ENCODE measurements around the gene FAM184A.
"Not testable (repeated sequence)": the region's sequence is repeated elsewhere in the genome, so short reads cannot be mapped to it uniquely, and the experiment has no call there.

Gene FAM184A

GRCh38 chr6:119020597-119021561 lies 57.6 kb downstream of the FAM184A start:
- no peak for DNase-seq (ENCODE audit: low read depth)

GRCh38 chr6:119015165-119015564 lies 63.3 kb downstream of the FAM184A start:
- not testable (repeated sequence) for DNase-seq (ENCODE audit: low read depth)

- no peak for DNase-seq (ENCODE audit: low read depth)
These were observed 65.9 kb downstream of the FAM184A start for GRCh38 chr6:119012521-119012920.

GRCh38 chr6:119009266-119009665 lies 69.2 kb downstream of the FAM184A start:
- DNase-seq (ENCODE audit: low read depth): not testable (repeated sequence)

- DNase-seq (ENCODE audit: low read depth): no peak
These were observed 71.5 kb downstream of the FAM184A start for GRCh38 chr6:119006974-119007373.

GRCh38 chr6:119002069-119002468 lies 76.4 kb downstream of the FAM184A start:
- no peak for DNase-seq (ENCODE audit: low read depth)

GRCh38 chr6:118999494-119000040 lies 78.9 kb downstream of the FAM184A start:
- no peak for DNase-seq (ENCODE audit: low read depth)

GRCh38 chr6:118997426-118997825 lies 81.0 kb downstream of the FAM184A start:
- not testable (repeated sequence) for DNase-seq (ENCODE audit: low read depth)

GRCh38 chr6:118996289-118996820 lies 82.1 kb downstream of the FAM184A start:
- no peak for DNase-seq (ENCODE audit: low read depth)

- DNase-seq (ENCODE audit: low read depth): no peak
These were observed 84.6 kb downstream of the FAM184A start for GRCh38 chr6:118993803-118994251.

- DNase-seq (ENCODE audit: low read depth): no peak
These were observed 85.1 kb downstream of the FAM184A start for GRCh38 chr6:118993358-118993757.

- no peak for DNase-seq (ENCODE audit: low read depth)
These were observed 86.2 kb downstream of the FAM184A start for GRCh38 chr6:118992186-118992795.

- DNase-seq (ENCODE audit: low read depth): no peak
These were observed 92.2 kb downstream of the FAM184A start for GRCh38 chr6:118986312-118986711.

GRCh38 chr6:118985123-118985830 lies 93.2 kb downstream of the FAM184A start:
- DNase-seq (ENCODE audit: low read depth): no peak

- no peak for DNase-seq (ENCODE audit: low read depth)
These were observed 94.1 kb downstream of the FAM184A start for GRCh38 chr6:118984342-118984741.

GRCh38 chr6:118982575-118982911 lies 95.9 kb downstream of the FAM184A start:
- DNase-seq (ENCODE audit: low read depth): no peak

- no peak for DNase-seq (ENCODE audit: low read depth)
These were observed 96.4 kb downstream of the FAM184A start for GRCh38 chr6:118981884-118982574.

- DNase-seq (ENCODE audit: low read depth): no peak
These were observed 98.4 kb downstream of the FAM184A start for GRCh38 chr6:118980063-118980462.

- DNase-seq (ENCODE audit: low read depth): no peak
These were observed 103.7 kb downstream of the FAM184A start for GRCh38 chr6:118974790-118975189.

GRCh38 chr6:118971682-118972081 lies 106.8 kb downstream of the FAM184A start:
- DNase-seq (ENCODE audit: low read depth): no peak

- DNase-seq (ENCODE audit: low read depth): no peak
These were observed 107.6 kb downstream of the FAM184A start for GRCh38 chr6:118970866-118971265.

Data from activated T-cell treated with anti-CD3 and anti-CD28 coated beads for 48 hours (primary cell).